Activated CD4-positive, alpha-beta T cell treated with anti-CD3 and anti-CD28 coated beads, Interleukin-2, amount 10 ng/mL, durations not matched to agents 24 days and 14 days (primary cell): Measurements from ENCODE around the gene EDAR. TPM values are rescaled to one million over a fixed set of nuclear protein-coding genes. Genes with fewer than 3 reads are reported as not detected.

Experiments used
- DNase-seq: peaks from one replicate; pipeline ENCODE4 v3.0.0; 2022
- H3K27ac Mint-ChIP-seq: one replicate; pipeline ENCODE4 v1.8.0; 2022; ENCODE audit warnings: mild to moderate bottlenecking, mixed read lengths
- H3K27me3 Mint-ChIP-seq: one replicate; pipeline ENCODE4 v1.8.0; 2022; ENCODE audit warnings: mixed read lengths
- H3K36me3 Mint-ChIP-seq: one replicate; pipeline ENCODE4 v1.8.0; 2022; ENCODE audit warnings: low read depth, mild to moderate bottlenecking, mixed read lengths
- H3K4me1 Mint-ChIP-seq: one replicate; pipeline ENCODE4 v1.8.0; 2021; ENCODE audit warnings: mixed read lengths
- H3K4me3 Mint-ChIP-seq: one replicate; pipeline ENCODE4 v1.8.0; 2022; ENCODE audit warnings: mild to moderate bottlenecking, moderate library complexity, mixed read lengths
- H3K9me3 Mint-ChIP-seq: one replicate; pipeline ENCODE4 v1.8.0; 2021; ENCODE audit warnings: mixed read lengths
- intact Hi-C: fragments of 100-400 bp; cut with micrococcal nuclease; formaldehyde crosslinking; loops from one replicate; pipeline ENCODE4 v1.15.1; 2023
- total RNA-seq: library from RNA; stranded (reverse); gene quantifications from 2 replicates; pipeline ENCODE4 v1.2.3, GENCODE V29; 2022

EDAR gene
- total RNA-seq, 1 donor from 2014 or later: 0.56 TPM

GRCh38 chr2:108905176-108905575 is 83.8 kb downstream of the EDAR start:
- Mint-ChIP-seq H3K27ac (no peak overlapping the region), H3K27me3 (peaks cover 2% of the 10 kb centered on the region), H3K9me3 (no peaks in the 10 kb centered on the region), H3K4me1 (no peaks in the 10 kb centered on the region), H3K36me3 (no peaks in the 10 kb centered on the region), H3K4me3 (no peak overlapping the region)
- intact Hi-C loops: no loop called here
- DNase-seq: no peak

DNA sequence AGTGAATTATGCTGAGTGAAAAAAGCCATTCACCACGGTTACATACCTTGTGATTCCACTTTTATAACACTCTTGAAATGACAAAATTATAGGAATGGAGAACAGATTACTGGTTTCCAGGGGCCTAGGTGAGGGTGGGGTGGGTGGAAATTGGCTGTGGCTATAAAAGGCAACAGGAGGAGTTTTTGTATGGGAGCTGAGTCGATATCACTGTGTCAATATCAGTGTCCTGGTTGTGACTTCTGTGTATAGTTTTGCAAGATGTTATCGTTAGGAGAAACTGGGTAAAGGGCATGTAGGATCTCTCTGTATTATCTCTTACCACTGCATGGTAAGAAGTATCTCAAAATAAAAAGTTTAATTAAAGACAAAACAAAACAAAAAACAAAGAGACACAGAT is 84.3 kb downstream of the EDAR start:
- Mint-ChIP-seq H3K27me3 (peaks cover 2% of the 10 kb centered on the region), H3K27ac (no peak overlapping the region), H3K9me3 (no peaks in the 10 kb centered on the region), H3K4me1 (no peaks in the 10 kb centered on the region), H3K36me3 (no peaks in the 10 kb centered on the region), H3K4me3 (no peak overlapping the region)
- intact Hi-C loops: no loop called here
- no peak for DNase-seq

- no peak for DNase-seq
- Mint-ChIP-seq H3K27ac (peak overlapping the region; percentile 17), H3K9me3 (peaks cover 7% of the 10 kb centered on the region), H3K36me3 (no peaks in the 10 kb centered on the region), H3K4me1 (peaks cover 7% of the 10 kb centered on the region), H3K4me3 (no peak overlapping the region), H3K27me3 (peaks cover 2% of the 10 kb centered on the region)
- intact Hi-C loops: no loop called here
These were observed 90.5 kb downstream of the EDAR start for GRCh38 chr2:108898315-108899082.

- Mint-ChIP-seq H3K27me3 (no peaks in the 10 kb centered on the region), H3K36me3 (peaks cover 1% of the 10 kb centered on the region), H3K9me3 (peaks cover 7% of the 10 kb centered on the region), H3K27ac (no peak overlapping the region), H3K4me1 (peaks cover 7% of the 10 kb centered on the region), H3K4me3 (no peak overlapping the region)
- peak; percentile 51 for DNase-seq
- intact Hi-C loops: no loop called here
These were observed 92.3 kb downstream of the EDAR start for GRCh38 chr2:108896741-108897140.

DNA sequence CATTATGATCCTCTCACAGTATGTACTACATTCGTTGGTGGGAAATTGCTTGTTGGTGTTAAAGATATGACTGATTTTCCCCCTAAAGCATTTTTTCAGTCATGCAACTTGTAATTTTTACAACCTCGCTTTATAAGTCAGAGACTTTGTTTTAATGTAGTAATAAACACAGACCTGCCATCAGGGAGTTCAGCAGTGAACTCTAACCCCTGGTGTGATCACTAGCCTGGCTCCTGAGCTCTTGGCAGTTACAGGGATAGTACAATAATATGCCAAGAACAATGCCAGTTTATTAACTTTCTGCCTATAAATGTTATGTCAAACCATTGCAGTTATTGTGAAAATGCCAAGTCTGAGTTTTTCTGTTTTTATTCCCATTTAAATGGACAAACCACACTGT is 93.8 kb downstream of the EDAR start:
- Mint-ChIP-seq H3K27ac (no peak overlapping the region), H3K4me1 (peaks cover 7% of the 10 kb centered on the region), H3K9me3 (peaks cover 7% of the 10 kb centered on the region), H3K36me3 (peaks cover 1% of the 10 kb centered on the region), H3K4me3 (no peak overlapping the region), H3K27me3 (no peaks in the 10 kb centered on the region)
- DNase-seq: peak; percentile 14
- intact Hi-C loops: no loop called here

GRCh38 chr2:108894766-108895165 is 94.3 kb downstream of the EDAR start:
- Mint-ChIP-seq H3K27ac (no peak overlapping the region), H3K4me3 (no peak overlapping the region), H3K27me3 (no peaks in the 10 kb centered on the region), H3K9me3 (peaks cover 8% of the 10 kb centered on the region), H3K4me1 (peaks cover 7% of the 10 kb centered on the region), H3K36me3 (peaks cover 2% of the 10 kb centered on the region)
- intact Hi-C loops: no loop called here
- peak; percentile 34 for DNase-seq

GRCh38 chr2:108893277-108893676 is 95.7 kb downstream of the EDAR start:
- no peak overlapping the region for H3K27ac Mint-ChIP-seq
- intact Hi-C loops: no loop called here
- H3K4me1 Mint-ChIP-seq: no peaks in the 10 kb centered on the region
- peaks cover 10% of the 10 kb centered on the region for H3K9me3 Mint-ChIP-seq
- H3K36me3 Mint-ChIP-seq: peaks cover 4% of the 10 kb centered on the region
- H3K27me3 Mint-ChIP-seq: peaks cover under 1% of the 10 kb centered on the region
- no peak overlapping the region for H3K4me3 Mint-ChIP-seq
- peak; percentile 31 for DNase-seq

DNA sequence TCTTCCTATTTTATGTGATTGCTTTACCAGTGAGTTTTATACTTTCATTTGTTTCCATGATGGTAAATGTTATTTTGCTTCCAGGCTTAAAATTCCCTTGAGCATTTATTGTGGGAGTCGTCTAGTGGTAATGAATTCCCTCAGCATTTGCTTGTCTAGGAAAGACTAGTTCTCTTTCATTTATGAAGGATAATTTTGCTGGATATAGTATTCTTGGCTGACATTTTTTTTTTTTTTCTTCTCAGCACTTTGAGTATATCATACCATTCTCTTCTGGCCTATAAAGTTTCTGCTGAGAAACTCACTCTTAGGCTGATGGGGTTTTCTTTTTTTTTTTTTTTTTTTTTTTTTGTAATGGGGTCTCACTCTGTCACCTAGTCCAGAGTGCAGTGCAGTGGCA is 99.1 kb downstream of the EDAR start:
- DNase-seq: no peak
- H3K4me1 Mint-ChIP-seq: no peaks in the 10 kb centered on the region
- intact Hi-C loops: no loop called here
- peaks cover 2% of the 10 kb centered on the region for H3K27me3 Mint-ChIP-seq
- no peak overlapping the region for H3K27ac Mint-ChIP-seq
- peaks cover 17% of the 10 kb centered on the region for H3K9me3 Mint-ChIP-seq
- no peak overlapping the region for H3K4me3 Mint-ChIP-seq
- H3K36me3 Mint-ChIP-seq: peaks cover 6% of the 10 kb centered on the region

GRCh38 chr2:108884619-108885018 is 104.4 kb downstream of the EDAR start:
- Mint-ChIP-seq H3K4me3 (no peak overlapping the region), H3K27me3 (peaks cover 2% of the 10 kb centered on the region), H3K36me3 (peaks cover 6% of the 10 kb centered on the region), H3K9me3 (peaks cover 26% of the 10 kb centered on the region), H3K27ac (no peak overlapping the region), H3K4me1 (peaks cover 1% of the 10 kb centered on the region)
- no peak for DNase-seq
- intact Hi-C loops: no loop called here

GRCh38 chr2:108878276-108878675 is 110.7 kb downstream of the EDAR start:
- no peak for DNase-seq
- Mint-ChIP-seq H3K4me3 (no peak overlapping the region), H3K36me3 (peaks cover 17% of the 10 kb centered on the region), H3K27me3 (no peaks in the 10 kb centered on the region), H3K9me3 (peaks cover 22% of the 10 kb centered on the region), H3K4me1 (no peaks in the 10 kb centered on the region), H3K27ac (no peak overlapping the region)
- intact Hi-C loops: no loop called here

- no peaks in the 10 kb centered on the region for H3K27me3 Mint-ChIP-seq
- H3K27ac Mint-ChIP-seq: no peak overlapping the region
- peaks cover 17% of the 10 kb centered on the region for H3K36me3 Mint-ChIP-seq
- no peak overlapping the region for H3K4me3 Mint-ChIP-seq
- H3K9me3 Mint-ChIP-seq: peaks cover 20% of the 10 kb centered on the region
- intact Hi-C loops: loop anchor here (2.0 kb wide), 1 partner anchor 63 kb away; no protein-coding TSS in a partner anchor
- no peak for DNase-seq
- no peaks in the 10 kb centered on the region for H3K4me1 Mint-ChIP-seq
These were observed 111.5 kb downstream of the EDAR start for GRCh38 chr2:108877506-108877905.

DNA sequence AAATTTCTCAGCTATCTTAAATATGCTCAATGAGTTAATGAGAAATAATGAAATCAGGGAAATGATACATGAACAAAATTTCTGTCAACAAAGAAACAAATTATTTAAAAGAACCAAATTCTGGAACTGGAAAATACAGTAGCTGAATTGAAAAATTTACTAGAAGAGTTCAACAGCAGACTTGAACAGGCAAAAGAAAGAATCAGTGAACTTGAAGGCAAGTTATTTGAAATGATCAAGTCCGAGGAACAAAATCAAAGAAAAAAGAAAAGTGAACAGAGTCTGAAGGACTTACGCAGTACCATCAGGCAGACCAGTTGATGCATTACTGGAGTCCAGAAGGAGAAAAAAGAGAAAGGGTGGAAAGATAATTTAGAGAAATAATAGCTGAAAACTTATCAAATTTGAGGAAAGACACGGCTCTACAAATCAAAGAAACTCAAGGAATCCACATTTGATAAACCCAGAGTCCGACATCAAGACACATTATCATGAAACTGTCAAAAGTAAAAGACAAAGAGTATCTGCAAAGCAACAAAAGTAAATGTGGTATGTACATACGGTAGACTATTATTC is 118.9 kb downstream of the EDAR start:
- Mint-ChIP-seq H3K27ac (no peak overlapping the region), H3K27me3 (no peaks in the 10 kb centered on the region), H3K4me1 (peaks cover 5% of the 10 kb centered on the region), H3K9me3 (peaks cover 28% of the 10 kb centered on the region), H3K4me3 (no peak overlapping the region), H3K36me3 (peaks cover 47% of the 10 kb centered on the region)
- DNase-seq: no peak
- intact Hi-C loops: no loop called here

DNA sequence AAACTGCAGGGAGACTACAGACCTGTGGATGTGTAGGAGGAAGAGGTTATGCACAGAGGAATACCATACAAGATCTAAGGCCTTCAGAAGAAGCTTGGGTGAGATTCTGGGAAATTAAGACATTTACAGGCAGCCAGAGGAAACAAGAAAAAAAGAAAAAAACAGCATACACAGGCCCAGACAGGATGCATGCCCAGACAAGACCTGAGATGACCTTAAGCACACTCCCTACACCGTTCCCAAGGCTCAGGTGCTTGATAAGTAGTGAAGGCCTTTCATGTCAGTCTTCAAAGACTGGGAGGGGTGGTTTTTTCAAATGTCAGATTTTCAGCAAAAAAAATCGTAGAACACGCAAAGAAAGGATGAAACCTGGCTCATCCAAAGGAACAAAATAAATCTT is 119.5 kb downstream of the EDAR start:
- H3K27ac Mint-ChIP-seq: no peak overlapping the region
- H3K27me3 Mint-ChIP-seq: no peaks in the 10 kb centered on the region
- H3K4me3 Mint-ChIP-seq: no peak overlapping the region
- peaks cover 47% of the 10 kb centered on the region for H3K36me3 Mint-ChIP-seq
- H3K4me1 Mint-ChIP-seq: peaks cover 5% of the 10 kb centered on the region
- intact Hi-C loops: no loop called here
- peaks cover 28% of the 10 kb centered on the region for H3K9me3 Mint-ChIP-seq
- no peak for DNase-seq

GRCh38 chr2:108868911-108869310 is 120.1 kb downstream of the EDAR start:
- Mint-ChIP-seq H3K36me3 (peaks cover 43% of the 10 kb centered on the region), H3K27me3 (no peaks in the 10 kb centered on the region)
- intact Hi-C loops: no loop called here

More at GRCh38 chr2:108868911-108869310, 120.1 kb downstream of the EDAR start:
- peaks cover 5% of the 10 kb centered on the region for H3K4me1 Mint-ChIP-seq
- no peak overlapping the region for H3K4me3 Mint-ChIP-seq
- no peak overlapping the region for H3K27ac Mint-ChIP-seq
- H3K9me3 Mint-ChIP-seq: peaks cover 28% of the 10 kb centered on the region
- no peak for DNase-seq
